ENCODE measurements around the gene INSYN2B.

The INSYN2B gene

GRCh38 chr5:169980418-169981053 lies at the start of gene INSYN2B:
Gene INSYN2B (minus strand): TSS chr5:169980495. CDS start chr5:169883898, 96,597 bp downstream.
- no peak for DNase-seq (ENCODE audit: low read depth in 3 of 3)

- DNase-seq (ENCODE audit: low read depth in 3 of 3) = no peak
Observed at GRCh38 chr5:170028124-170028523, 47.8 kb upstream of the INSYN2B start.

- DNase-seq (ENCODE audit: low read depth in 3 of 3) = no peak
Observed at GRCh38 chr5:170025853-170026252, 45.6 kb upstream of the INSYN2B start.

GRCh38 chr5:170021506-170021905 lies 41.2 kb upstream of the INSYN2B start:
- DNase-seq (ENCODE audit: low read depth in 3 of 3) = no peak

GRCh38 chr5:170020423-170020822 lies 40.1 kb upstream of the INSYN2B start:
- no peak for DNase-seq (ENCODE audit: low read depth in 3 of 3)

GRCh38 chr5:170012622-170013021 lies 32.3 kb upstream of the INSYN2B start:
- DNase-seq (ENCODE audit: low read depth in 3 of 3) = no peak

- no peak for DNase-seq (ENCODE audit: low read depth in 3 of 3)
Observed at GRCh38 chr5:170011751-170012150, 31.5 kb upstream of the INSYN2B start.

GRCh38 chr5:170010595-170010994 lies 30.3 kb upstream of the INSYN2B start:
- no peak for DNase-seq (ENCODE audit: low read depth in 3 of 3)

- no peak for DNase-seq (ENCODE audit: low read depth in 3 of 3)
Observed at GRCh38 chr5:170008376-170008775, 28.1 kb upstream of the INSYN2B start.

GRCh38 chr5:170006021-170006420 lies 25.7 kb upstream of the INSYN2B start:
- DNase-seq (ENCODE audit: low read depth in 3 of 3) = no peak

GRCh38 chr5:170000155-170000554 lies 19.9 kb upstream of the INSYN2B start:
- DNase-seq (ENCODE audit: low read depth in 3 of 3) = no peak

GRCh38 chr5:169999621-170000020 lies 19.3 kb upstream of the INSYN2B start:
- DNase-seq (ENCODE audit: low read depth in 3 of 3) = no peak

GRCh38 chr5:169997798-169998197 lies 17.5 kb upstream of the INSYN2B start:
- no peak for DNase-seq (ENCODE audit: low read depth in 3 of 3)

- DNase-seq (ENCODE audit: low read depth in 3 of 3) = no peak
Observed at GRCh38 chr5:169993485-169993790, 13.1 kb upstream of the INSYN2B start.

GRCh38 chr5:169992789-169993484 lies 12.6 kb upstream of the INSYN2B start:
- DNase-seq (ENCODE audit: low read depth in 3 of 3) = no peak

- DNase-seq (ENCODE audit: low read depth in 3 of 3) = no peak
Observed at GRCh38 chr5:169991115-169991869, 11.0 kb upstream of the INSYN2B start.

- DNase-seq (ENCODE audit: low read depth in 3 of 3) = no peak
Observed at GRCh38 chr5:169989365-169989764, 9.1 kb upstream of the INSYN2B start.

- DNase-seq (ENCODE audit: low read depth in 3 of 3) = no peak
Observed at GRCh38 chr5:169988947-169989346, 8.7 kb upstream of the INSYN2B start.

- DNase-seq (ENCODE audit: low read depth in 3 of 3) = no peak
Observed at GRCh38 chr5:169988206-169988605, 7.9 kb upstream of the INSYN2B start.

GRCh38 chr5:169979871-169980270 lies 424 bp downstream of the INSYN2B start:
- no peak for DNase-seq (ENCODE audit: low read depth in 3 of 3)

- no peak for DNase-seq (ENCODE audit: low read depth in 3 of 3)
Observed at GRCh38 chr5:169978714-169979113, 1.6 kb downstream of the INSYN2B start.

- DNase-seq (ENCODE audit: low read depth in 3 of 3) = no peak
Observed at GRCh38 chr5:169974121-169974770, 6.0 kb downstream of the INSYN2B start.

Measured in stimulated activated CD4-positive, alpha-beta T cell treated with anti-CD3 and anti-CD28 coated beads, TNF-alpha, amount 100 ng/mL, for 4 hours (primary cell).